OCI-LY1 (cell line): ENCODE results near the gene ATP1A3.

ENCODE experiments used
- H2AFZ ChIP-seq: fragments of 200-600 bp; sonication (generic), shearing (Covaris generic); 2 replicates; pipeline ENCODE4 v1.6.0; 2014; ENCODE audit warnings: antibody characterized with exemption, mild to moderate bottlenecking, low read length
- H3F3A ChIP-seq: fragments of 200-600 bp; sonication (generic), shearing (Covaris generic); 2 replicates; pipeline ENCODE4 v1.6.0; 2014; ENCODE audit warnings: mild to moderate bottlenecking, antibody characterized with exemption, low read length, moderate library complexity; ENCODE audit not compliant: insufficient read depth
- H3K27ac ChIP-seq: fragments of 200-600 bp; sonication (generic); 2 replicates; pipeline ENCODE4 v1.5.1; 2014; ENCODE audit warnings: low read length, mixed run types, mild to moderate bottlenecking, low read depth; ENCODE audit not compliant: poor library complexity, severe bottlenecking
- H3K27me3 ChIP-seq: fragments of 200-600 bp; sonication (generic); 2 replicates; pipeline ENCODE4 v1.6.0; 2014; ENCODE audit warnings: antibody characterized with exemption, mild to moderate bottlenecking, low read length, moderate library complexity; ENCODE audit not compliant: insufficient read depth
- H3K36me3 ChIP-seq: fragments of 200-600 bp; sonication (generic); 2 replicates; pipeline ENCODE4 v1.6.1; 2014; ENCODE audit warnings: mild to moderate bottlenecking, antibody characterized with exemption, low read length, moderate library complexity, mixed read lengths; ENCODE audit not compliant: insufficient read depth
- H3K4me1 ChIP-seq: fragments of 200-600 bp; sonication (generic); 2 replicates; pipeline ENCODE4 v1.5.1; 2014; ENCODE audit warnings: mild to moderate bottlenecking, low read length, moderate library complexity; ENCODE audit not compliant: insufficient read depth, severe bottlenecking
- H3K4me2 ChIP-seq: fragments of 200-600 bp; sonication (generic), shearing (Covaris generic); 2 replicates; pipeline ENCODE4 v1.6.1; 2014; ENCODE audit warnings: low read length
- H3K4me3 ChIP-seq: fragments of 200-600 bp; sonication (generic); 2 replicates; pipeline ENCODE4 v1.5.1; 2014; ENCODE audit warnings: low read length, low read depth, mild to moderate bottlenecking, mixed read lengths; ENCODE audit not compliant: poor library complexity, severe bottlenecking
- H3K79me2 ChIP-seq: fragments of 200-600 bp; shearing (Covaris generic); 2 replicates; pipeline ENCODE4 v1.6.1; 2016; ENCODE audit warnings: mixed run types, low read length, mixed read lengths; ENCODE audit not compliant: insufficient read depth
- H3K9ac ChIP-seq: fragments of 200-600 bp; sonication (generic), shearing (Covaris generic); 2 replicates; pipeline ENCODE4 v1.6.1; 2014; ENCODE audit warnings: mild to moderate bottlenecking, low read length, mixed read lengths
- H3K9me2 ChIP-seq: fragments of 200-600 bp; sonication (generic), shearing (Covaris generic); 2 replicates; pipeline ENCODE4 v1.6.1; 2014; ENCODE audit warnings: low read depth, mild to moderate bottlenecking, low read length, mixed read lengths
- H3K9me3 ChIP-seq: fragments of 200-600 bp; shearing (Covaris generic); 2 replicates; pipeline ENCODE4 v1.6.1; 2014; ENCODE audit warnings: low read length, mixed read lengths
- H4K20me1 ChIP-seq: fragments of 200-600 bp; sonication (generic), shearing (Covaris generic); 2 replicates; pipeline ENCODE4 v1.6.0; 2016; ENCODE audit warnings: mild to moderate bottlenecking, low read length; ENCODE audit not compliant: insufficient read depth
- CTCF ChIP-seq: fragments of 200-600 bp; sonication (generic), shearing (Covaris generic); IDR thresholded peaks from 2 replicates; pipeline ENCODE4 v1.5.1; 2017; ENCODE audit warnings: mild to moderate bottlenecking, antibody characterized with exemption, low read length, moderate library complexity, mixed read lengths
- EZH2 ChIP-seq: fragments of 200-600 bp; sonication (generic), shearing (Covaris generic); IDR thresholded peaks from 2 replicates; pipeline ENCODE4 v1.8.0; 2017; ENCODE audit warnings: borderline replicate concordance, mixed run types, mild to moderate bottlenecking, antibody characterized with exemption, low read length, moderate library complexity, mixed read lengths

The ATP1A3 gene

DNA sequence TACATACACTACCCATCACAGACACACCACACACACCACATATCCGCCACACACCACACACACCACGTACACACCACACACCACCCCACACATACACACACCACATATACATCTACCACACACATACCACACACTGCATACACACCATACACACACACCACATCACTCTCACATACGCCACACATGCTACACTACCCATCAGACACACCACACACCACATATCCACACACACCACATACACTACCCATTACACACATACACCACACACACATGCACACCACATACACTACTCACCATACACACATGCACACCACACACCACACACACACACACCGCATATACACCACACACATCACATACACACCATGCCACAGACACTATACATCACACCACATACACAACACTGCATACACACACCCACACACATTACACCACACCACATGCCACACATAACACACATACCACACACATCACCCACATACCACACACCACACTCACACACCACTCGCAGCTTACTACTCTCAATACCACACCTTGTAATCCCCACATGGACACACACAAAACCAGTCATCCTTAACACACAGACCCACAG is 75.3 kb downstream of the ATP1A3 start:
- no peaks in the 10 kb centered on the region for H3K9me3 ChIP-seq
- peaks cover 13% of the 10 kb centered on the region for H3K27me3 ChIP-seq
- TF ChIP-seq CTCF, result no peak
- no peak for TF ChIP-seq EZH2
- H3K4me2 ChIP-seq, result no peak overlapping the region
- no peaks in the 10 kb centered on the region for H3K4me1 ChIP-seq
- H3K79me2 ChIP-seq, result no peaks in the 10 kb centered on the region
- no peak overlapping the region for H3K9ac ChIP-seq
- no peak overlapping the region for H2AFZ ChIP-seq
- H4K20me1 ChIP-seq, result no peaks in the 10 kb centered on the region
- H3K36me3 ChIP-seq, result no peaks in the 10 kb centered on the region
- H3K27ac ChIP-seq, result no peak overlapping the region
- H3F3A ChIP-seq, result no peaks in the 10 kb centered on the region
- no peaks in the 10 kb centered on the region for H3K9me2 ChIP-seq
- H3K4me3 ChIP-seq, result no peak overlapping the region

GRCh38 chr19:41918095-41918494 is 75.9 kb downstream of the ATP1A3 start:
- no peak overlapping the region for H3K4me2 ChIP-seq
- no peak for TF ChIP-seq EZH2
- TF ChIP-seq CTCF, result no peak
- H3K27me3 ChIP-seq, result peaks cover 13% of the 10 kb centered on the region

DNA sequence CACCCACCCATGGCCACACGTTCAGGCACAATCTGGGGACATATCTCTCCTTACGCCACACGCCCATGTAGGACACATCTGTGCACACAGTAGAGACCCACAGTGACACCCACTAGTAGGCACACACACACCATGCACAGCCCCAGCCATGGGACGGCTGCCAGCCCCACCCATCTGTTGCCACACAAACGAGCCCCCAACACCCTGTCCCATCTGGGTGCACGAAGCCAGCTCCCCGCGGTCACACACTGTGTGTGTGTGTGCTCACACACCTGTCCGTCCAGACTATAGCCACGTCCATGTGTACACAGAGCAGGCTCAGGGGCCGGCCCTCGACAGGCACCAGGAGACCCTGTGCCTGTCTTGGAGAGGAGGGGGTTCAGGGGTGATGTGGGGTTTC is 76.4 kb downstream of the ATP1A3 start:
- Histone ChIP-seq H2AFZ (no peak overlapping the region), H3K4me3 (no peak overlapping the region), H3K27me3 (peaks cover 13% of the 10 kb centered on the region), H3F3A (no peaks in the 10 kb centered on the region), H3K9ac (no peak overlapping the region), H3K4me1 (no peaks in the 10 kb centered on the region), H3K36me3 (no peaks in the 10 kb centered on the region), H3K9me2 (no peaks in the 10 kb centered on the region), H3K79me2 (no peaks in the 10 kb centered on the region), H3K9me3 (no peaks in the 10 kb centered on the region), H3K27ac (no peak overlapping the region), H4K20me1 (no peaks in the 10 kb centered on the region), H3K4me2 (no peak overlapping the region)
- TF ChIP-seq CTCF, result no peak
- TF ChIP-seq EZH2, result no peak

More at GRCh38 chr19:41918095-41918494, 75.9 kb downstream of the ATP1A3 start:
- no peaks in the 10 kb centered on the region for H3K9me2 ChIP-seq
- no peaks in the 10 kb centered on the region for H3K9me3 ChIP-seq
- no peaks in the 10 kb centered on the region for H3K79me2 ChIP-seq
- no peaks in the 10 kb centered on the region for H3F3A ChIP-seq
- no peaks in the 10 kb centered on the region for H3K36me3 ChIP-seq
- H3K27ac ChIP-seq, result no peak overlapping the region
- no peaks in the 10 kb centered on the region for H4K20me1 ChIP-seq
- no peaks in the 10 kb centered on the region for H3K4me1 ChIP-seq
- no peak overlapping the region for H3K4me3 ChIP-seq
- H3K9ac ChIP-seq, result no peak overlapping the region
- no peak overlapping the region for H2AFZ ChIP-seq
